Brain microvascular endothelial cell (primary cell): ENCODE results near the gene PNPLA7.

Experiments
- DNase-seq: peaks from one replicate; pipeline ENCODE4 v3.0.0-alpha.2; 2020
- H3K27ac ChIP-seq: fragments of 250-450 bp; sonication (Bioruptor Pico); 2 replicates; pipeline ENCODE4 v1.5.1; 2020; ENCODE audit warnings: mild to moderate bottlenecking, moderate library complexity
- H3K27me3 ChIP-seq: fragments of 250-450 bp; sonication (Bioruptor Pico); replicated peaks from 2 replicates; pipeline ENCODE4 v1.5.1; 2020; ENCODE audit warnings: mild to moderate bottlenecking
- H3K36me3 ChIP-seq: fragments of 250-450 bp; sonication (Bioruptor Pico); replicated peaks from 2 replicates; pipeline ENCODE4 v1.5.1; 2020; ENCODE audit warnings: mild to moderate bottlenecking
- H3K4me3 ChIP-seq: 2 replicates; pipeline ENCODE4 v1.5.1; 2011; ENCODE audit warnings: low read depth, mild to moderate bottlenecking, control low read depth, low read length, moderate library complexity
- CTCF ChIP-seq: IDR thresholded peaks from 2 replicates; pipeline ENCODE4 v1.5.1; 2011; ENCODE audit warnings: low read depth, mild to moderate bottlenecking, moderate library complexity, low read length, control low read depth, inconsistent platforms; ENCODE audit errors: missing control alignments
- in situ Hi-C: cut with HindIII; loops from 2 replicates; pipeline ENCODE4 v1.10.0; 2017; ENCODE audit warnings: low sequenced_read_pairs, low pct_ligation_motif_present

Gene PNPLA7

GRCh38 chr9:137462986-137463930 is 86.9 kb downstream of the PNPLA7 start:
- Histone ChIP-seq H3K4me3 (no peak overlapping the region), H3K36me3 (no peaks in the 10 kb centered on the region), H3K27me3 (no peaks in the 10 kb centered on the region), H3K27ac (no peak overlapping the region)
- DNase-seq: no peak
- TF ChIP-seq CTCF: no peak
- in situ Hi-C loops: no loop called here

GRCh38 chr9:137462396-137462985 is 87.7 kb downstream of the PNPLA7 start:
- in situ Hi-C loops: no loop called here
- H3K27ac ChIP-seq: no peak overlapping the region
- no peak for DNase-seq
- no peak for TF ChIP-seq CTCF
- no peaks in the 10 kb centered on the region for H3K27me3 ChIP-seq
- H3K4me3 ChIP-seq: no peak overlapping the region
- H3K36me3 ChIP-seq: no peaks in the 10 kb centered on the region

DNA sequence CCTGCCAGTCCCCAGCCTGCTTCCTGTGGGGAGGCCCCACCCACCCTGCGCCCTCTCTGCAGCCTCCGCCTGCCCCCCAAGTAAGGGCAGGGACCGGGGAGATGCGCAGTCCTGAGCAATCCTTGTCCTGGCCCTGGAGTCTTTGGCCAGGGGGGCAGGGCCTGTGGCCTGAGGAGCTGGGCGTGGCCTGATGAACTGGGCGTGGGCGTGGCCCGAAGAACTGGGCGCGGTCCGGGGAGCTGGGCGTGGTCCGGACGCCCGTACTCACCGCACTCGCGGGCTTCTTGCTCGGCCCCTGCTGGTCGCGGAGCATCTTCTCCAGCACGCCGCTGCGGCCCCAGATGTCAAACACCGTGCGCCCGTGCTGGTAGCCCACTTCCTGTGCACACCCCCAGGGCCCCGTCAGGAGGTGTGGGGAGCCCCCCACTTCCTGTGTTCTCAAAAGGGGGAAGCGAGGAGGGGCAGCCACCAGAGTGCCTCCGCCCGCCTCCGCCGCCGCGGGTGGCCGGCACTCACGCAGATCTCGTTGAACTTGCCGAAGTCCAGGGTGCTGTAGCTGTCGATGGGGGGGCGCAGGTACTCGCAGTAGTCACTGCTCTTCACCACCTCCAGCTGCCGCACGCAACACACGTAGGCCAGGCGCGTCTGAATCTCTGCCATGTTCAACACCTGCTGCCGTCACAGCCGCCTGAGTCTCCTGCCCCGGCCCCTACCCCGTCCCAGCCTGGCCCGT is 88.4 kb downstream of the PNPLA7 start:
- in situ Hi-C loops: no loop called here
- DNase-seq: no peak

DNA sequence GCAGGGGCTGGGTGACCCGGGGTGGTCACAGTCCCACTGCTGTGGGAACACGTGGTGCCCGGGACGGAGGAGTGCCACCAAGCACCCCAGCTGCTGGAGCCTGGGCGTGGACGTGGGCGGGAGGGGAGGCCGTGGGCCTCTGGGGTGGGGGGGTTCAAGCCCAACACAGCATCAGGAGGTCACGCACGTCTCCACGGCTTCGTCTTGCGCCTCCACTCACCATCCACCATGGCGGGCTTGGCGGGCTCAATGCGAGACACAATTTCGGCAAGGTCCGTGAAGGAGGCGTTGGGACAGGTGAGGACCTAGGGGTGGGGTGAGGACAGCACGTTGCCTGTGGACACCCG is 88.9 kb downstream of the PNPLA7 start:
- Histone ChIP-seq H3K27ac (no peak overlapping the region), H3K27me3 (no peaks in the 10 kb centered on the region), H3K36me3 (peaks cover 4% of the 10 kb centered on the region), H3K4me3 (no peak overlapping the region)
- no peak for DNase-seq
- in situ Hi-C loops: no loop called here
- no peak for TF ChIP-seq CTCF

More for the DNA sequence above, 88.4 kb downstream of the PNPLA7 start:
- peak; percentile 30 for TF ChIP-seq CTCF
- H3K4me3 ChIP-seq: no peak overlapping the region
- no peaks in the 10 kb centered on the region for H3K27me3 ChIP-seq
- no peak overlapping the region for H3K27ac ChIP-seq
- H3K36me3 ChIP-seq: peaks cover 3% of the 10 kb centered on the region

DNA sequence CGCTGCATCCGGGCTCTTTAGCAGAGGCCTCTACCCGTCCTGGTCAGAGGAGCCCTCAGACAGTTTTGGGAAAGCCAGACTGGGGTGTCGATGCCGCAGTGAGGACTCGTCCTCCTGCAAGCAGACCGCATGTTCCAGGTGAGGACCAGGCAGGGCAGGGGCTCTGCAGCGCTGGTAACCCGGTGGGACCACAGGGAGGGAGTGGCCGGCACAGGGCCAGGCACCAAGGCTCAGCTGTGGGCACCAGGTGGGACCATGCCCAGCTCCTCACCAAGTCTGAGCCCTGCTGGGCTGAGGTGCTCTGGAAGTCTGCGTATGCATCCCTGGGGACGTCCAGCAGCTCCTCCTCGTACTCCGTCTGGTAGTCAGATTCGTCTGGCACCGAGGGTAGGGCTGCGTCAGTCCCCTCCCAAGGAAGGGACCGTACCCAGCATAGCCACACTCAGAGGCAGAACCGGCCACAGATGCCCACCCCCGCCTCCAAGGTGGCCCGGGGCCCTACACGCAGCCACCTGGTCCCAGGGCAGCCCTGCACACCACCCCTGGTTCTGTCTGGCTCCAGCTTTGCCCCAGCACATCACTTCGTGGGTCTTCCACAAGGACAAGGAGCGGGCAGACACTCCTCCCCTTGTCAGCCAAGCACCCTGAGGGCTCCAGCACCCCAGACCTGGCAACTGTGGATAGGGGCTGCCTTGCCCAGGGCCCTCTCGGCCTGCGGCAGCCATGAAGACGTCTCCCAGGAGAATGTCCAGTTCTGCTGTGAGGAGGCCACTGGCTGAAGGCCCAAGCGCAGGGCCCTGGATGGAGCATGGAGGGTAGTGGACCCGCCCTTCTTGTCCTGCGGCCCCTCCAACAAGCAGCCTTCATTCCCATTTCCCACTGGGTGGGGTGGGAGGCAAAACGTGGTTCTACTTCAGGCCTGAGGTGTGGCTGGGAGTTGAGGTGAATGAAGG is 89.6 kb downstream of the PNPLA7 start:
- peaks cover 4% of the 10 kb centered on the region for H3K36me3 ChIP-seq
- no peaks in the 10 kb centered on the region for H3K27me3 ChIP-seq

More for the DNA sequence above, 89.6 kb downstream of the PNPLA7 start:
- no peak for TF ChIP-seq CTCF
- no peak for DNase-seq
- in situ Hi-C loops: no loop called here
- Histone ChIP-seq H3K4me3 (no peak overlapping the region), H3K27ac (no peak overlapping the region)
